GM12873 (cell line): Measurements from ENCODE around the gene DPY19L3.

ENCODE experiments used
- TF ChIP-seq, protein P1 (sequence below): IDR thresholded peaks from 2 replicates; pipeline ENCODE4 v1.5.1; 2012; ENCODE audit warnings: low read depth, mild to moderate bottlenecking, moderate library complexity, low read length, control low read depth; ENCODE audit not compliant: insufficient read depth; ENCODE audit errors: missing control alignments

Gene DPY19L3

DNA sequence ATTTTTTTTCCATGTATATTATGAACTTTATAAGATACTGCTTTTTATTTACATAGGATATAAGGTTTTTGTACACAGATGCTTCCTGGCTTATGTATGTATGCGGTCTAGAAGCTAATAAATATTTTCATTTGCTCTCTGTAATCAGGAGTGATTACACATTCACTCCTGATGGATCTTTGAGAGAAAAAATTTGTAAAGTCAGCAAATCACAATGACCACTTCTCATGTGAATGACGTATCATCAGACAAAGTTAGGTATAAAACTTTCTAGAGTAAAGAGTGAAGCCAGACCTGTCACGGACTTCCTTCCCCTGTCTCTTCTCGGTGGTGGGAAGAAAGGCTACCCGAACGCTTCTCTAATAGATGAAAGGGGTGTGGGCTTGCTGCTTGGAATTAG lies 31.1 kb downstream of the DPY19L3 start:
- TF ChIP-seq, protein P1, sequence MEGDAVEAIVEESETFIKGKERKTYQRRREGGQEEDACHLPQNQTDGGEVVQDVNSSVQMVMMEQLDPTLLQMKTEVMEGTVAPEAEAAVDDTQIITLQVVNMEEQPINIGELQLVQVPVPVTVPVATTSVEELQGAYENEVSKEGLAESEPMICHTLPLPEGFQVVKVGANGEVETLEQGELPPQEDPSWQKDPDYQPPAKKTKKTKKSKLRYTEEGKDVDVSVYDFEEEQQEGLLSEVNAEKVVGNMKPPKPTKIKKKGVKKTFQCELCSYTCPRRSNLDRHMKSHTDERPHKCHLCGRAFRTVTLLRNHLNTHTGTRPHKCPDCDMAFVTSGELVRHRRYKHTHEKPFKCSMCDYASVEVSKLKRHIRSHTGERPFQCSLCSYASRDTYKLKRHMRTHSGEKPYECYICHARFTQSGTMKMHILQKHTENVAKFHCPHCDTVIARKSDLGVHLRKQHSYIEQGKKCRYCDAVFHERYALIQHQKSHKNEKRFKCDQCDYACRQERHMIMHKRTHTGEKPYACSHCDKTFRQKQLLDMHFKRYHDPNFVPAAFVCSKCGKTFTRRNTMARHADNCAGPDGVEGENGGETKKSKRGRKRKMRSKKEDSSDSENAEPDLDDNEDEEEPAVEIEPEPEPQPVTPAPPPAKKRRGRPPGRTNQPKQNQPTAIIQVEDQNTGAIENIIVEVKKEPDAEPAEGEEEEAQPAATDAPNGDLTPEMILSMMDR = no peak

DNA sequence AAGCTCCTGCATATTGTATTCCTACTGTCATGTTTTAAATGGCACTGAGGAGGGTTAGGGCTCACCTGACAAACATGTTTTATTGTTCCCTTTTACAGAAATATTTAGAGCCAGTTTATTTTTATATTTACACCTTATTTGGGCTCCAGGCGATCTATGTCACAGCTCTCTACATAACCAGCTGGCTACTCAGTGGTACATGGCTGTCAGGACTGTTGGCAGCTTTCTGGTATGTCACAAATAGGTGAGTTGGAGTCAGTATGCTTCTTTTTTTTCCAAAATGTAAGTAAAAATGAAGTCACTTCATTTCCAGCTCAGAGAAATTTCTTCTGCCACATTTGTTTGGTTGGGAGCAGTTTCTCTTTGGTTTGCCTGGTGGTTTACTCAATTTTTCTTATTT lies 31.5 kb downstream of the DPY19L3 start:
- TF ChIP-seq, protein P1 = no peak

DNA sequence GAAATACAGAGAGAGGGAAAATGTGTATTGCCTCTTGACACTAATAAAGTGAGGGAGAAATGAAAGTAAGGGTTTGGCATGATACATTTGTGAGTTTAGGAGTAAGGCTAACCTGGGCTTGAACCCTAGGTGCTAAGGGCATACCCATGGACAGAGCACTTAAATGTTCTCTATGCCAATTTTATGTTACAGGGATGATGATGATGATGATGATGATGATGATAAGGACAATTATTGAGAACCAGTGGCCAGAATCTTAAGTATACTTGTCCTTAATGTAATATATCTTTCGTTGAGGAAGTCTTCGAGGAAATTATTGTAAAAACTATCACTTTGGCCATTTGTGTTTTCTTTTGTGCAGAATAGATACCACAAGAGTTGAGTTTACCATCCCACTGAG lies 33.2 kb downstream of the DPY19L3 start:
- TF ChIP-seq, protein P1 = no peak

DNA sequence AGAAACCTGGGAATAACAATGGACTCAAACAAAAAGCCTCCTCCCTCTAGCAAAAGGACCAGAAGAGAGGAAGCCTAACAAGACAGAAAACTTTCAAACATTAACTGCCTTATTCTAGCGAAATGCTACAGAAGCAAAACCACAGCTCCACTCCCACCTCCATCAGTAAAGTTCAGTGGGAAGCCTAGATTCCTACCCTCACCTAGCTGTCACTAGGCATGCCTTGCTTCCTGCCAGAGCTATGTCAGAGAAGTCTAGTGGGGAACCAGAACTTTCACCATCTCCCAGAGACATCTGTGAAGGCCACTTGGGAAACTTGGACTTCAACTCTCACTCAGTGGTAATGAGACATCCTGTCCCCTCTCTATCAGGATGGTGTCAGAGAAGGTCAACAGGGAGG lies 37.1 kb downstream of the DPY19L3 start:
- TF ChIP-seq, protein P1 = no peak

DNA sequence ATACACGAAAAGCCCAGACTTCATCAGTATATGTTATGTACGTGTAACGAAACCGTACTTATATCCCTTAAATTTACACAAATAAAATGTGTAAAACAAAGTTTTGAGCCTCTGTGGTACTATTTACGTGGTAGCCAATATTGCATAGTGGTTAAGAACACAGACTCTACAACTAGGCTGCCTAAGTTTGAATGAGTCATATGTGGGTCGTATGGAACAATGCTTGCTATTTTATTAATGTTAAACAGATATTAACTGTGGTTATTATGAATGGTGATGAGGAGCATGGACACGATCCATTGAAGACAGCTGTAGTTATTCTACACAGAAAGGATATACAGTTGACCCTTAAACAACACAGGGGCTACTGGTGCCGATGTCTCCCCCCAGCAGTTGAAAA lies 42.5 kb downstream of the DPY19L3 start:
- TF ChIP-seq, protein P1 = no peak

DNA sequence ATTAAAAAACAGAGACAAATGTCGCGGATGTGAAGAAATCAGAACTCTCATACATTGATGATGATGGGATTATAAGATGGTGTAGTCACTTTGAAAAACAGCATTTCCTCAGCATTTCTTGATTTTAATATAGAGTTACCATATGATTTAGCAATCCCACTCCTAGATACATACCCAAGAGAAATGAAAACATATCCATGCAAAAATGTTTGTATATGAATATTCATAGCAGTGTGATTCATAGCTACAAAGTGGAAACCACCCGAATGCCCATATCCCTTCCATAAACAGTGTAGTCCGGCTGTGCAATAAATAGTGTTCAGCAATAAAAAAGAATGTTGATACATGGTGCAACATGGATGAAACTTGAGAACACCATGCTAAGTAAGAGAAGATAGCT lies 44.6 kb downstream of the DPY19L3 start:
- TF ChIP-seq, protein P1 = no peak

DNA sequence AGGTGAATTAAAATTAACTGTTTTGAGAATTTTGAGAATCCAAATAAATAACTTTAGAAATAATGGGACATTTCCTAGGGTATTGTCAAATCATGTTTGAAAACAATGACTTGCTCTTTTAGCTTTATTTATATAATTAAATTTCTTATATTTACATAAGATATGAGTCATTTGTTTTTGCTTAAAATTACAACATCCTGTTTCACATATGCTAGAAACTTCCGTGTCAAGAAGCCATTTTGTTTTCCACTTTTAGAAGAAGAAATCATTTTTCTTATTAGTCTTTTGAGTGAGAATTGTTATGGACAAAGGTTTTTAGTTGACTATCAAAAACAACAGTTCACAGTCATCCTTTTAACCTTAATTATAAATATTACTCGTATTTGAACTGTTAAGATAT lies 48.2 kb downstream of the DPY19L3 start:
- TF ChIP-seq, protein P1 = no peak
